Right lobe of liver (tissue), 4 donors: Measurements from ENCODE around the gene BTNL2.

Source experiments
- POLR2A ChIP-seq: fragments of 450-650 bp; IDR thresholded peaks from one replicate; pipeline ENCODE4 v1.6.1; 2017; ENCODE audit warnings: antibody characterized with exemption, mild to moderate bottlenecking
- TF ChIP-seq, protein P1 (sequence below), 4 donors: fragments of 200-600 bp in 3 of 4; fragments of 450-650 bp in 1 of 4; IDR thresholded peaks; one replicate each; pipeline versions ENCODE4 v1.5.1 to v1.8.0; 2016 to 2022; ENCODE audit warnings: antibody characterized with exemption in 4 of 4, mild to moderate bottlenecking in 2 of 4
- donor health status: DM: no; HTN: no; CAD: no.
- donor health status: DM: no; HTN: no; CAD: no.
- donor health status: DM: no; HTN: yes; CAD: no.

DNA sequence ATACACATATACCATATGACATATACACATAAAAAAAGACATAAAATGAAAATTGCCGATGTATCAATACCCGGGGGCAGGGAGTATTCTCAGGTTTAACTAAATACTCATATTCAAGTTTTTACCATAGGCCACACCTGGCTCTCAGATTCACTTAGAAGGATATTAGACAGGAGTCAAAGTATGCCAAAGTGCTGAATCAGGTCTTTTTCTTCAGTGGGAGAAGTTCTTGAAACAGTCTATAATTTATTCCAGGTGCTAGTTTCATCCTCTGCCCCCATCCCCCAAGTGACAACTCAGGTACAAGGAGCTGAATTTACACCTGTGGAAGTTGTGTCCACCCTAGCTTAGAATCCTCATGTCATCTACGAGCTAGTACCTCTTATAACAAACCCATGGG lies 24.2 kb upstream of the BTNL2 start:
- no peak for TF ChIP-seq POLR2A
- TF ChIP-seq, protein P1, sequence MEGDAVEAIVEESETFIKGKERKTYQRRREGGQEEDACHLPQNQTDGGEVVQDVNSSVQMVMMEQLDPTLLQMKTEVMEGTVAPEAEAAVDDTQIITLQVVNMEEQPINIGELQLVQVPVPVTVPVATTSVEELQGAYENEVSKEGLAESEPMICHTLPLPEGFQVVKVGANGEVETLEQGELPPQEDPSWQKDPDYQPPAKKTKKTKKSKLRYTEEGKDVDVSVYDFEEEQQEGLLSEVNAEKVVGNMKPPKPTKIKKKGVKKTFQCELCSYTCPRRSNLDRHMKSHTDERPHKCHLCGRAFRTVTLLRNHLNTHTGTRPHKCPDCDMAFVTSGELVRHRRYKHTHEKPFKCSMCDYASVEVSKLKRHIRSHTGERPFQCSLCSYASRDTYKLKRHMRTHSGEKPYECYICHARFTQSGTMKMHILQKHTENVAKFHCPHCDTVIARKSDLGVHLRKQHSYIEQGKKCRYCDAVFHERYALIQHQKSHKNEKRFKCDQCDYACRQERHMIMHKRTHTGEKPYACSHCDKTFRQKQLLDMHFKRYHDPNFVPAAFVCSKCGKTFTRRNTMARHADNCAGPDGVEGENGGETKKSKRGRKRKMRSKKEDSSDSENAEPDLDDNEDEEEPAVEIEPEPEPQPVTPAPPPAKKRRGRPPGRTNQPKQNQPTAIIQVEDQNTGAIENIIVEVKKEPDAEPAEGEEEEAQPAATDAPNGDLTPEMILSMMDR (IDR thresholded peaks at IDR 0.05) = no peak
